Mucosa of stomach (tissue), 1 donor: ENCODE data around the gene MAPK14.
"Not testable (repeated sequence)": the region's sequence is repeated elsewhere in the genome, so short reads cannot be mapped to it uniquely, and the experiment has no call there.

ENCODE experiments used
- H3K27me3 ChIP-seq: one replicate; pipeline ENCODE4 v1.7.0; 2013; ENCODE audit warnings: mild to moderate bottlenecking, low read length; ENCODE audit not compliant: control insufficient read depth, insufficient read depth
- H3K36me3 ChIP-seq: one replicate; pipeline ENCODE4 v1.7.0; 2013; ENCODE audit warnings: low read length; ENCODE audit not compliant: control insufficient read depth, insufficient read depth
- H3K4me1 ChIP-seq: one replicate; pipeline ENCODE4 v1.7.0; 2013; ENCODE audit warnings: mild to moderate bottlenecking, low read length; ENCODE audit not compliant: control insufficient read depth, insufficient read depth
- H3K4me3 ChIP-seq: one replicate; pipeline ENCODE4 v1.7.0; 2013; ENCODE audit warnings: low read length
- H3K9ac ChIP-seq: one replicate; pipeline ENCODE4 v1.7.0; 2013; ENCODE audit warnings: mild to moderate bottlenecking, low read length, moderate library complexity
- H3K9me3 ChIP-seq: one replicate; pipeline ENCODE4 v1.7.0; 2013; ENCODE audit warnings: mild to moderate bottlenecking, low read length, moderate library complexity; ENCODE audit not compliant: control insufficient read depth
- donor health status: Pancreatic carcinoma.

MAPK14 gene

GRCh38 chr6:36128073-36128472 is 100.5 kb downstream of the MAPK14 start:
- H3K36me3 ChIP-seq, result no peaks in the 10 kb centered on the region
- no peak overlapping the region for H3K9ac ChIP-seq
- H3K4me1 ChIP-seq, result peaks cover 16% of the 10 kb centered on the region
- H3K9me3 ChIP-seq, result no peaks in the 10 kb centered on the region
- no peak overlapping the region for H3K4me3 ChIP-seq
- no peaks in the 10 kb centered on the region for H3K27me3 ChIP-seq

GRCh38 chr6:36128793-36129192 is 101.2 kb downstream of the MAPK14 start:
- H3K4me3 ChIP-seq, result no peak overlapping the region
- no peak overlapping the region for H3K9ac ChIP-seq
- no peaks in the 10 kb centered on the region for H3K9me3 ChIP-seq
- H3K4me1 ChIP-seq, result peaks cover 16% of the 10 kb centered on the region
- no peaks in the 10 kb centered on the region for H3K27me3 ChIP-seq
- no peaks in the 10 kb centered on the region for H3K36me3 ChIP-seq

- H3K4me3 ChIP-seq, H3K36me3 ChIP-seq, H3K9ac ChIP-seq, H3K9me3 ChIP-seq, H3K27me3 ChIP-seq: not testable (repeated sequence)
- peaks cover 16% of the 10 kb centered on the region for H3K4me1 ChIP-seq
Measured at GRCh38 chr6:36129334-36129733, 101.7 kb downstream of the MAPK14 start.

GRCh38 chr6:36129941-36130666 is 102.5 kb downstream of the MAPK14 start, which contains the start of gene MAPK13:
TSS of gene MAPK13 (plus strand) at chr6:36130513. CDS start at chr6:36130583, 70 bp downstream.
- Histone ChIP-seq H3K9me3 (no peaks in the 10 kb centered on the region), H3K27me3 (no peaks in the 10 kb centered on the region), H3K4me3 (peak within 1 kb of the TSS; percentile 71), H3K36me3 (no peaks in the 10 kb centered on the region), H3K9ac (peak within 1 kb of the TSS; percentile 91), H3K4me1 (peaks cover 16% of the 10 kb centered on the region)

GRCh38 chr6:36130667-36131510 is 103.3 kb downstream of the MAPK14 start:
- Histone ChIP-seq H3K4me1 (peaks cover 16% of the 10 kb centered on the region), H3K9ac (peak overlapping the region; percentile 91), H3K9me3 (no peaks in the 10 kb centered on the region), H3K27me3 (no peaks in the 10 kb centered on the region), H3K4me3 (peak overlapping the region; percentile 71), H3K36me3 (peaks cover 2% of the 10 kb centered on the region)

GRCh38 chr6:36131511-36132245 is 104.1 kb downstream of the MAPK14 start:
- Histone ChIP-seq H3K36me3 (peaks cover 4% of the 10 kb centered on the region), H3K4me3 (peak overlapping the region; percentile 71), H3K9me3 (no peaks in the 10 kb centered on the region), H3K4me1 (peaks cover 16% of the 10 kb centered on the region), H3K27me3 (no peaks in the 10 kb centered on the region), H3K9ac (peak overlapping the region; percentile 91)

- Histone ChIP-seq H3K9me3 (no peaks in the 10 kb centered on the region), H3K27me3 (no peaks in the 10 kb centered on the region), H3K36me3 (peaks cover 4% of the 10 kb centered on the region), H3K4me3 (no peak overlapping the region), H3K4me1 (peaks cover 16% of the 10 kb centered on the region), H3K9ac (no peak overlapping the region)
Measured at GRCh38 chr6:36132246-36132895, 104.8 kb downstream of the MAPK14 start.

GRCh38 chr6:36133148-36133547 is 105.5 kb downstream of the MAPK14 start:
- Histone ChIP-seq H3K4me3 (no peak overlapping the region), H3K27me3 (no peaks in the 10 kb centered on the region)

GRCh38 chr6:36133912-36134311 is 106.3 kb downstream of the MAPK14 start:
- H3K4me1 ChIP-seq, result peaks cover 16% of the 10 kb centered on the region
- H3K4me3 ChIP-seq, result no peak overlapping the region
- H3K9ac ChIP-seq, result no peak overlapping the region
- peaks cover 4% of the 10 kb centered on the region for H3K36me3 ChIP-seq
- no peaks in the 10 kb centered on the region for H3K27me3 ChIP-seq
- no peaks in the 10 kb centered on the region for H3K9me3 ChIP-seq

More at GRCh38 chr6:36133148-36133547, 105.5 kb downstream of the MAPK14 start:
- Histone ChIP-seq H3K4me1 (peaks cover 16% of the 10 kb centered on the region), H3K9me3 (no peaks in the 10 kb centered on the region), H3K36me3 (peaks cover 4% of the 10 kb centered on the region), H3K9ac (no peak overlapping the region)

GRCh38 chr6:36135053-36135731 is 107.6 kb downstream of the MAPK14 start:
- H3K36me3 ChIP-seq, result peaks cover 8% of the 10 kb centered on the region
- no peak overlapping the region for H3K4me3 ChIP-seq
- H3K9ac ChIP-seq, result no peak overlapping the region
- H3K9me3 ChIP-seq, result no peaks in the 10 kb centered on the region
- peaks cover 16% of the 10 kb centered on the region for H3K4me1 ChIP-seq
- H3K27me3 ChIP-seq, result no peaks in the 10 kb centered on the region

- Histone ChIP-seq H3K9ac (no peak overlapping the region), H3K4me1 (peaks cover 16% of the 10 kb centered on the region), H3K27me3 (no peaks in the 10 kb centered on the region), H3K36me3 (peaks cover 8% of the 10 kb centered on the region), H3K9me3 (no peaks in the 10 kb centered on the region), H3K4me3 (no peak overlapping the region)
Measured at GRCh38 chr6:36136034-36136433, 108.4 kb downstream of the MAPK14 start.
